Fibroblast of lung (primary cell): ENCODE results near the gene SHROOM3.
"Not testable (repeated sequence)": the region's sequence is repeated elsewhere in the genome, so short reads cannot be mapped to it uniquely, and the experiment has no call there.

Source experiments
- CTCF ChIP-seq, 2 donors: IDR thresholded peaks in 1 of 2; conservative IDR thresholded peaks in 1 of 2; 1 replicate in 1 of 2; 2 replicates in 1 of 2; pipeline ENCODE4 v1.5.1; 2011 to 2012; ENCODE audit warnings: low read length in 2 of 2, control low read depth in 1 of 2, inconsistent platforms in 1 of 2, low read depth in 1 of 2, mild to moderate bottlenecking in 1 of 2
- EZH2 ChIP-seq: IDR thresholded peaks from 2 replicates; pipeline ENCODE4 v1.5.1; 2012; ENCODE audit warnings: low read length, control low read depth, mild to moderate bottlenecking; ENCODE audit errors: missing control alignments

GRCh38 chr4:76727934-76728333 lies 292.9 kb downstream of the SHROOM3 start:
- TF ChIP-seq CTCF (conservative IDR thresholded peaks at IDR 0.05 in 1 of 2, IDR thresholded peaks at IDR 0.05 in 1 of 2; ENCODE audit: low read depth in 1 of 2, low read length in 2 of 2); EZH2: not testable (repeated sequence)
